ENCODE data around the gene TCFL5.
"Not testable (repeated sequence)": the region's sequence is repeated elsewhere in the genome, so short reads cannot be mapped to it uniquely, and the experiment has no call there.

The TCFL5 gene

GRCh38 chr20:62858058-62858830, 3.4 kb downstream of the TCFL5 start:
- TF ChIP-seq, protein P1, sequence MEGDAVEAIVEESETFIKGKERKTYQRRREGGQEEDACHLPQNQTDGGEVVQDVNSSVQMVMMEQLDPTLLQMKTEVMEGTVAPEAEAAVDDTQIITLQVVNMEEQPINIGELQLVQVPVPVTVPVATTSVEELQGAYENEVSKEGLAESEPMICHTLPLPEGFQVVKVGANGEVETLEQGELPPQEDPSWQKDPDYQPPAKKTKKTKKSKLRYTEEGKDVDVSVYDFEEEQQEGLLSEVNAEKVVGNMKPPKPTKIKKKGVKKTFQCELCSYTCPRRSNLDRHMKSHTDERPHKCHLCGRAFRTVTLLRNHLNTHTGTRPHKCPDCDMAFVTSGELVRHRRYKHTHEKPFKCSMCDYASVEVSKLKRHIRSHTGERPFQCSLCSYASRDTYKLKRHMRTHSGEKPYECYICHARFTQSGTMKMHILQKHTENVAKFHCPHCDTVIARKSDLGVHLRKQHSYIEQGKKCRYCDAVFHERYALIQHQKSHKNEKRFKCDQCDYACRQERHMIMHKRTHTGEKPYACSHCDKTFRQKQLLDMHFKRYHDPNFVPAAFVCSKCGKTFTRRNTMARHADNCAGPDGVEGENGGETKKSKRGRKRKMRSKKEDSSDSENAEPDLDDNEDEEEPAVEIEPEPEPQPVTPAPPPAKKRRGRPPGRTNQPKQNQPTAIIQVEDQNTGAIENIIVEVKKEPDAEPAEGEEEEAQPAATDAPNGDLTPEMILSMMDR (IDR thresholded peaks at IDR 0.05; ENCODE audit: low read depth, low read length) = no peak
- no peak for DNase-seq (ENCODE audit: extremely low read depth, low read depth)

DNA sequence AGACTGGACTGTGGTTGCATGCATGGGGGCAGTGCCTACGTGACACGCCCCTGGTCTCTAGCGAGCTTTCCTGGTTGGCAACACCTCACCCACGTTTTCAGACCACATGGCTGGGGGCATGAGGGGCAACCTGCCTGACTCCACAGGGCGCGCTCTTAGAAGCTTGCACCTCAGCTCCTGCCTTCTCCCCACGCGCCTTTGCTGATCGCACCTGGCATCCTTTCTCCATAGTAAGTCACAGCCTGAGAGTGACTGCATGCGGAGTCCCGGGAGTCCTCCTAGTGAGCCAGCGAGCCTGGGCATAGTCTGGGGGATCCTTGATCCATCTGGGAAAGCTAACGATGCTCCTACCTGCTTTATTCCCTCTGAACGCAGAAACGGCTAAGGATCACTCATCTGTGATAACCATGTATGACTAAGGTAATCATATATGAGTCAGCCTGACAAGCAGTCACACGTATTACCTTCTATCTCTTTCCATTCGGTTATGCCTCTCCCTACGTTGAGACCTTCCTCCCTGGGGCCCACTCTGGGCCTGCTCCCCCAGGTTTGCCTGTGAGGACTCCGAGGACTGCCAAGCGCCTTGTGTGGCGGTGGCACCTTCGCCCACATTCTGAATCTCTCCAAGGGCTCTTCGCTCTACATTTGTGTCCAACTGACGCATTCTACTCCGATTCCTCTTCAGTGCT, 4.5 kb downstream of the TCFL5 start:
- DNase-seq (ENCODE audit: extremely low read depth, low read depth) = no peak
- TF ChIP-seq, protein P1 (IDR thresholded peaks at IDR 0.05; ENCODE audit: low read depth, low read length) = no peak

DNA sequence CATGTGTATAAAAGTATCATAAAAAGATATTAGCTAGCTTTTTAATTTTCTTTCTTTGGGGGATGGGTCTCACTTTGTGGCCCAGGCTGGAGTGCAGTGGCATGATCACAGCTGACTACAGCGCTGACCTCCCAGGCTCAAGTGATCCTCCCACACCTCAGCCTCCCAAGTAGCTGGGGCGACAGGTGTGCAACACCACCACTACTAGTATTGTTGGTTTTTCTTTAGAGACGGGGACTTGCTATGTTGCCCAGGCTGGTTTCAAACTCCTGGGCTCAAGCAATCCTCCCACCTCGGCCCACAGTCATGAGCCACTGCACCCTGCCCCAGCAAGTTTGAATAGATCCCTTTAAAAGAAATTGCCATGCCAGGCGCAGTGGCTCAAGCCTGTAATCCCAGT, 6.5 kb downstream of the TCFL5 start:
- TF ChIP-seq, protein P1 (IDR thresholded peaks at IDR 0.05; ENCODE audit: low read depth, low read length) = no peak
- DNase-seq (ENCODE audit: extremely low read depth, low read depth) = no peak

DNA sequence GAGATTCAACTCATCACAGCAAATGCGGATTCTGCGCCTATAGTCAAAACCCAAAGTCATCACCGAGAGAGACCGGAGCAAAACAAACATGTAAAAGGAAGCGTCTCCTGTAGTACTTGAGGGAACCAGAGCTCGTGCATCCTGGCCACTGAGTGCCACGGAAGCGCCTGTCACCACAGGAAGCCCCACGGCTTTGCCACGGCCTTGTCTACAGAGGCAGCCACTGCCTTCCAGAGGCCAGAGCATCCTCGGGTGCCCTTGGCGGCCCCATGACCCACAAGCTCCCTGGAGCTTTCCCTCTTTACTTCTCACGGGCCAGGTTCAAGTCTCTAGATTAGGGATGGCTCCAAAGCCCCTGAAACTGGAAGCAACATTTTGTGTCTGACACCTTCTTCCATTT, 7.5 kb downstream of the TCFL5 start:
- DNase-seq (ENCODE audit: extremely low read depth, low read depth) = no peak
- TF ChIP-seq, protein P1 (IDR thresholded peaks at IDR 0.05; ENCODE audit: low read depth, low read length) = no peak

DNA sequence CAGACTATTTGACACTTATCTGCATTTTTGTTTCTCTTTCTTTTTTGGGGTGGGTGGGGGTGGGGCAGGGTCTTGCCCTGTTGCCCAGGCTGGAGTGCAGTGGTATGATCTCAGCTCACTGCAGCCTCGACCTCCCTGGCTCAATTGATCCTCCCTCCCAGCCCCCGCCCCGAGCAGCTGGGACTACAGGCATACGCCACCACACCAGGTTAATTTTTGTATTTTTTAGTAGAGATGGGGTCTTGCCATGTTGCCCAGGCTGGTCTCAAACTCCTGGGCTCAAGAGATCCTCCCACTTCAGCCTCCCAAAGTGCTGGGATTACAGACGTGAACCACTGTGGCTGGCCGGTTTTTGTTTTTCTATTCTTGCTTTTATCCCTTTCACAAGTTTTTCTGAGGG, 8.3 kb downstream of the TCFL5 start:
- not testable (repeated sequence) for DNase-seq (ENCODE audit: extremely low read depth, low read depth)

DNA sequence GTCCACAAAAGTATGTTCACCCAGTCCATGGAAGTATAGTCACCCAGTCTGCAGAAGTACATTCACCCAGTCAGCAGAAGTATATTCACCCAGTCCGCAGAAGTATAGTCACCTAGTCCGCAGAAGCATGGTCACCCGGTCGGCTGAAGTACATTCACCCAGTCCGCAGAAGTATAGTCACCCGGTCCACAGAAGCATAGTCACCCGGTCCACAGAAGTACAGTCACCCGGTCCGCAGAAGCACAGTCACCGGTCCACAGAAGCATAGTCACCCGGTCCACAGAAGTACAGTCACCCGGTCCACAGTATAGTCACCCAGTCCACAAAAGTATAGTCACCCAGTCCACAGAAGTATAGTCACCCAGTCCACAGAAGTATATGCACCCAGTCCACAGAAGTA, 8.8 kb downstream of the TCFL5 start:
- no peak for DNase-seq (ENCODE audit: extremely low read depth, low read depth)
- TF ChIP-seq, protein P1 (IDR thresholded peaks at IDR 0.05; ENCODE audit: low read depth, low read length) = no peak

GRCh38 chr20:62852196-62852595, 9.4 kb downstream of the TCFL5 start:
- TF ChIP-seq, protein P1 (IDR thresholded peaks at IDR 0.05; ENCODE audit: low read depth, low read length) = no peak
- DNase-seq (ENCODE audit: extremely low read depth, low read depth) = no peak
